ENCODE data around the gene FRMD4A. TPM values are rescaled to one million over a fixed set of nuclear protein-coding genes. Genes with fewer than 3 reads are reported as not detected.

FRMD4A gene
- total RNA-seq, 1 experiment from 2014 or later, result not detected

DNA sequence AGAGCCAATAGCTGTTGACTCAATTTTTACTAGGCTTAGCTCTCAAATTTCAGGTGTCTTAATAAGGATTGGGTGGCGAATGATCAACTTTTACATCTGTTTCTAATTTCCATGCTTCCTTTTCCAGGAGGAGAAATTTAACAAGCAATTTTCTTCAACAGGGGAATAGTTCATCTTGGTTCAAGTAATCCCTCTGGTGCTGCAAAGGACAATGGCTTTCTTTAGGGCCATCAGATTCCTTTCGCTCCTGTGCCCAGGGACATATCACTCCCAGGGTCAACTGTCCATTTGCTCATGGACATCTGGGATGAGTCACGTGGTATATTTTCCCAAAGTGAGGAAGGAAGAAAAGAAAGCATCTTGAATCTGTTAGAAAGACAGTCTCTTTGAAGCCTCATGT lies 313.3 kb downstream of the FRMD4A start:
- DNase-seq (ENCODE audit: low spot score), result no peak

DNA sequence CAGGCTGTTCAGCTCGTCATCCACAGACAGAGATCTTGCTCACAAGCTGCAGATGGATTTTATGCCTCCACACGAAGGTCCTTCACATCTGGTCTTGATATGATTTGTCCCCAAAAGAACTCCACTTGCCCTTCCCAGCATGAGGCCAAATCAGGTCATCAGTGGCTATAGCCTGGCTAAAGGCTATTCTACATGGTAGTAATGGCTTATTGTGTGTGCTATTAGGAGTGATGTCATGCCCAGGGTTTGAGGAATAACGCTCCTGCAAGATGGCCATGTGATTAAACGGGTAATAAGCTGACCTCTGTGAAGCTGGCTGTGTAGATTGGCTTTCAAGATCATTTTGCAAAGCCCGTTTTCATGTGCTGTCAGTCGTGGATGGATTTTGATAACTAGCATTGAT lies 313.8 kb downstream of the FRMD4A start:
- DNase-seq (ENCODE audit: low spot score), result no peak

DNA sequence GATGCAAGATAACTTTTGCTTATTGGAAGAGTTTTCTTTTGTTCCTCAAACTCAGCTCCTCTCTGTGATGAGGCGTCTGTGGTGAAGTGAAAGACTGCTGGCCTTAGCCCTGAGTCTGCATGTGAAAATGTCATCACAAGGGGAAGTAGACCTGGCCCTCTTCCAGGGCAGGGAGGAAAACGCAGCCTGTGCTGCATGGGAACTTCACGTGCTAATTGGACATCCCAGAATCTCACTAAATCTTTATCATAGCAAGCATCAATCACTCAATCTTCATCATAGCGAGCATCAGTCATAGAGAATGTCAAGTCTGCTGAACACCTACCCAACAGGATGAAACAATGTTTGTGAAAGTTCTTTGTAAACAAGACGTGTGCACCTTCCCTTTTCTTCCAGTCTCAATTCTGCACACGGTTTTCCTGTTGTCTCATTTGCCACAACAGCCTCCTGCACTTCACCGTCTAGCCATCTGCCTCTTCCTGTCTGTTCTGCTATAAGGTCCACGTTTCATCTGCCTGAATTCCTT lies 314.6 kb downstream of the FRMD4A start:
- no peak for DNase-seq (ENCODE audit: low spot score)

DNA sequence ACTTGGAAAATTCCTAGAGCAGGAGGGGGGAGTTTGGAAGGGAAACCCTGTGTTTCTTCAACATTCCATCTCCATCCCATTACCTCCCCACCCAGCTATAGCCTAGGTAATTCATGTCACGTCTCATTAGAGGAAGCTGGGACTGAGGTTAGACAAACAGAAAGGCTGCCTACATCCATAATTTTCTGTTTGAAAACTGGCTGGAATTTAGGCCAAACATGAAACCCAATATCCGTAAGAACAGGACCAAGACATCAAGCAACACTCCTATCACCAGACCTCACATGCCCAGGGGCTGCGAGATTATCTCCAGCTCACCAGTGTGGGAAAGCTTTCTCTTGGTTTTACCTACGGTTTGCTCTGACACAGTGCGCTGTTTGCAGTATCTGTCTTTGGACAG lies 316.3 kb downstream of the FRMD4A start:
- no peak for DNase-seq (ENCODE audit: low spot score)

DNA sequence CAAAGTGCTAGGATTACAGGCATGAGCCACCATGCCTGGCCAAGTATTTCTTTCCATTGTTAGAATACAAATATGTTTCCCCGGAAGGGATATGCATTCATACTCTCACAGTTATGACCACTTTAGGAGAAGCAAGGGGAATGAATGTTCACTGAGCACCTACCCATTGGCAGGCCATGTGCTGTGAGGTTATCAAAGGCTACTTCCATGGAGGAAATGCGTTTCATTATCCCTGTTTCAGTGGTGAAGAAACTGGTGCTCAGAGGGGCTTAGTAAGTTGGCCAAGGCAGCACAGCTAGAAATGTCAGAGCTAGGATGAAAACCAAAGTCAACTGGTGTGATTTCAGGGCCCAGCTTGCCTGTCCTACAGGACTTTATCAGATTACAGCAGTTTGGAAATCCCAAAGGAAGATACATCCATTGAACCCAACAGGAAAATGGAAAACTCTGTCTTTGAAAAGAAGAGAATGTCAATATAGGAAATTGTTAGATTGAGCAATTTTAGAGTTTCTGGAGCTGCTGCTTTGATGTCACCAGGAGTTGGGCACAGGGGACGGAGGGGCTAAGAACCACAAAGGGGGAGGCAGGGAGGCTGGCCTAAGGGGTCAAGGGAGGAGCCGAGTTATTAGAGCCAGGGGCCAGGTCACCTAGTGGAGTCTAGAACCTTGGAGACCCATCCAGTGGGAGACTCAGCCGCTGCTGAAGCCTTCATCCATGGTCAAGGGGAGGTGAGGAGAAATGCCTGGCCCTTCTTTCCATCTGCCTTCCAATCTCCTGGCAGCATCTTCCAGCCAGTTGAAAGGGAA lies 319.8 kb downstream of the FRMD4A start:
- DNase-seq (ENCODE audit: low spot score), result no peak

DNA sequence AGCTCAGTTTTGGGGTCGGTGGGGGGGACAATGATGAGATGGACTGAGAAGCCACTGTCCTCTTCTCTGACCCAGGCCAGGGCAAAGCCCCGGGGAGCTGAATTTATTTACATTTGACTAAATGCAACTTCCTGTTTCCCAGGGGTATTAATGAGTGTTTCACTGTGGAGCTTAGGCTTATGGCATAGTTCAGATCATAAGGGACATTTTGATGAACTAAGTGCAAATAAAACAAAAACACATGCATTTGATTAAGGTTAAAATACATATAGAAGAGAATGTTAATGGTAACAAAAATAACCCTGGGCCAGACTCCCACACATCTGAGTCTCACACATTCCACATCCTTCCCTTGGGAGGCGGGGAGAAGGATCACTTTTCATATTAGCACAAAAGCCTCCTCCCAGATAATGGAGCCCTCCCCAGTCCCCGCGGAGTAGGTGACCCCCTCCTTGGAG lies 320.6 kb downstream of the FRMD4A start:
- DNase-seq (ENCODE audit: low spot score), result no peak

DNA sequence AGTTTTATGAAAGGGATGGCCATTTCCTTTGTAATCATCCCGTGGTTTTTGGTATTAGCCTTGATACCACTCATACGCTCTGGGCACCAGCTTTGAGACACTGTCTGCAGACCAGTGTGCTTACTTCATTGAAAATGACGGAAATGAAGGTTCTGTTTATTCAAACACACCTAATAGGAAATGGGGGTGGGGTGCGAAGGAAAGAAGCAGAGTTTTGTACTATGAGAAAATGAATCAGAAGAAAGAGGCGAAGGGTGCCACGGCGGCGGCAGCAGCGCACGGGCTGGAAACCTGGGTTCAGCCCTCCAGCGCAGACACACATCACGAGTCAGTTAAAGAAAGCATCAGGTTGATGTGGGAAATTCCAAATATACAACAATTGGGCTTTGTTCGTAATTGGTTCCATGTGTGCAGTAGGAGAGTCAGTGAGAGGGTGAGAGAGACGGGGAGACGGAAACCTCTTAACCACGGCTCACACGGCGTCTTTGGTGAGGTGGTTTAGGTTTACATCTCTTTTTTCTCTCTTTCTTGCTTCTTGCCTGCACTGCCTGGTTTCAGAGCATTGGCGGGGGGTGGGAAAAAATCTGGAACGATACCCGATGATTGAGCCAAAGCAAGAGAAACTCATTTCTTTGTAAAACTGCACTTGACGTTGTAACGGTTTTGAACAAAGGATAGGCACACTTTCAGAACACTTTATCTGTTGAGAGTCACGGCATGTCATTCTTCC lies 321.2 kb downstream of the FRMD4A start:
- DNase-seq (ENCODE audit: low spot score), result no peak

DNA sequence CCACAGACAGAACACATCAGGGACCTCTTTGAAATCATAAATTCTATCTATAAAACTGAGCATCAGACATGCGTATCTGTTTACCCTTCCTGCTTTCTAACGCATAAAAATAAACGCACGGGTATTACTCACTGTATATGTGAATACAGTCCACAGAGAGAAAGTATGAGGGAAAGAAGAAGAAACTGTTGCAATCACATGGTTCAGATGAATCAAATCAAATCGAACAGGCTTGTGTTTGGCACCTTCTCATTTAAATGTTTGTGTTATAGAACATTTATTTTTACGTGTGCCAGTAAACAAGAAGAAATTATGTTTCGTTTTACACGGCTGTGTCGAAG lies 322.0 kb downstream of the FRMD4A start:
- no peak for DNase-seq (ENCODE audit: low spot score)

DNA sequence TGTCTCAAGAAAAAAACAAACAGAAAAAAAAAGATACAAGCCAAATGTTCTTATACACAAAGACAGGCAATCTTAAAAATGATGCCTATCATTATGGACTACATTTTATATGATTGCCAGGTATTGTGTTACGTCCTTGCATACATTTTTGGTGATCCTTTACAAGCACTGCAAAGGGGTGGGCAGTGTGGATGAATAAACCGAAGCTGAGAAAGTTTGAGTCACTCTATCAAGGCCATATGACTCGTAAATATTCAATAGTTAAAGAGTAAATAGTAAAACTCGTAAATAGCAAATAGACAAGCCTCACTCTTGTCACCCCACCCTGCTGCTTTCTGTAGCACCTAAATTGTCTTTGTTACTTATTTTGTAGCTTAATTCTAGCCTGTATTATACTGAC lies 326.2 kb downstream of the FRMD4A start:
- DNase-seq (ENCODE audit: low spot score), result no peak

DNA sequence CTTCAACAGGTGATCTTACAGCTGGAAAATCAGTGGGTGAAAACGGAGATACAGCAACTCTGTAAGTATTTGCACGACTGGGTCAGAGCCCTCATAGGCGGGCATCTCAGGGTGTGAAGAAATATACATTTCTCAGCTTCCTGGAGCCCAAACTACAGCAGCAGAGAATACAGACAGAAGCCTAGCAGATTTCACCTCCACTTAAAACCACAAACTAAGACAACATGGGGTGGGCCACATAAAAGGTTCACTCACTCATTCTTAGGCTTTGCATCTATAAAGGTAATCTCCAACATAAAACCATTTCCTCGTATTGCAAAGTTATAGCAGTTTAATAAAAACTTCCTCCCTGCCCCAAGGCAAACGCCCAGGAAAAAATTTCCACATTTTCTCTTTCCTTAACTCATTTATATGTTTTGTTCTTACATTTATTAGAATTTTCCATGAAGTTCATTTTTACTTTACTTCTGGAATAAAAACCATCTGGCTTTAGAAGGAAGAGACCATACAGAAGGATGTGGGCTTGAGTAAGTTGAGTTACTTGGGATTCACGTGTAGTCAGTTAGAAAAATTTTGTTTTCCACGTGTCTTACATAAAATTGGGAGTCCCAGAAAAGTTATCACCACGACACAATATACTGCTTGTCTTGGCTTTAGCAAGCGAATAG lies 327.1 kb downstream of the FRMD4A start:
- no peak for DNase-seq (ENCODE audit: low spot score)

DNA sequence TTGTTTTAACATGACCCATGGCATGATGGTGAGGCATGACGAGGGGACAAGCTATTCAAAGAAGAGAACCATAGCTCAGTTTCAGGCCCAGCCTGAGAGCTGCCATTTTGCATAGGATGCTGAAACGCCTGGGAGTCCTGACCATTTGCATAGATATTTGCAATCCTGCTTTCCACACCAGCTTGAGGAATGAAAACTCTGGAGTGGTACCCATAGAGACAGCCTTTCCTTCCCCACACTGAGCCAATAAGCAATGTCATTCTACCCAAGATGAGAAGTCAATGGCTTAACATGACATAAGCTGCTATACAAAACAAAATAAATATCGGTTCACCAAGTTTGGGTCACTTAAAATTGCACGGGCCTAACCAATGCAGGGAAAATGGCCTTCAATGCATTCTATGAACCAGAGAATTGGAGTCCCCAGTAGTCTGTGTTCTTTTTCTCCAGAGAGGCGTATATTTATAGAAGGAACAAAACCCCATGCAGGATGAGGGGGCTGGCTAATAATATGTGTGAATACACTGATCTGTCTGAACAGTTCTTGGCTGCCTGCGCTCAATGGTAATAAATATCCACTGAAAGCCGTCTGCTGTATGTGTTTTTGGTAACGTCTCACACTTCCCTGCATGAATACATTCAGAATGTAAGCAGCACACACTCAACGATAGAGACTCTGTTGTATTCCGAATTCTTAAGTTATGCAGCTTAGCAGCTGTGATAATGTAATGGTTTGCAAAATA lies 329.3 kb downstream of the FRMD4A start:
- DNase-seq (ENCODE audit: low spot score), result no peak

DNA sequence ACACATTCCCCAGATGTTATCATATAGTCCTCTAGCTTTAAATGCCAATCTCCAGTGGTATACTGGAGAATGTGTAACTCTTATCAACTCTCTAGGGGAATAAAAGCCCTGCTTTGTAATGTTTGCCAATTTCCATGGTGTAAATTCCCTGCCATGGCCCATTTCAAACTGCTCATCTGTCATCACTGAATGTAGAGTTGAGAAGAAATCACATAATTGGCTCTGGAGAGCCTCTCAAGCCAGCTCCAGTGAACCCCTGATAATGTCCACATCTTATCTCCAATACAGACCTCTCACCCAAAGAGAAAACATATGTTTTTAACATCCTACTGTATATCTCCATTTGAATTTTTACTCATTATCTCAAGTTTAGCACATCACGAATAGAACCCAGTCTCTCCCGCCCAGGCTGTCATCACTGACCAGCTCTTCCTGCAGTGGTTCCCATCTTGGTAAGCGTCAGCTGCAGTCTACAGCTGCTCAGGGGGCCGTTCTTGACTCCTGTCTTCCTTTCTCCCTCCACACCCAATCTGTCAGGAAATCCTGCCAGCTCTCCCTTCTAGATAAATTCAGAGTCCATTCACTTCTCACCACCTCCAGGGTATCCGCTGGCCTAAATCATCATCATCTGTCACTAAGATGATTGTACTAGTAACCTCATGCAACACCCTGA lies 332.4 kb downstream of the FRMD4A start:
- no peak for DNase-seq (ENCODE audit: low spot score)

DNA sequence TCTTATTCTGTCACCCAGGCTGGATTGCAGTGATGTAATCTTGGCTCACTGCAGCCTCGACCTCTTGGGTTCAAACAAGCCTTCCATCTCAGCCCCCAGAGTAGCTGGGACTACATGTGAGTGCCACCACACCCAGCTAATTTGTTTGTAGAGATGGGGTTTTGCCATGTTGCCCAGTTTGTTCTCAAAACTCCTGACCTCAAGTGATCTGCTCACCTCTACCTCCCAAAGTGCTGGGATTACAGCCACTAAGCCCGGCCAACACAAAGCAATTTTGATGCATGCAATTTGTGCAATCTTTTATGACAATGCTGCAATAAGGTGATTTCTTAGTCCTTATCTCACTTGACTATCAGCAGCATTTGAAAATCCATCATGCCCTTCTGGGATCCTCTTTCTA lies 333.1 kb downstream of the FRMD4A start:
- DNase-seq (ENCODE audit: low spot score), result no peak

DNA sequence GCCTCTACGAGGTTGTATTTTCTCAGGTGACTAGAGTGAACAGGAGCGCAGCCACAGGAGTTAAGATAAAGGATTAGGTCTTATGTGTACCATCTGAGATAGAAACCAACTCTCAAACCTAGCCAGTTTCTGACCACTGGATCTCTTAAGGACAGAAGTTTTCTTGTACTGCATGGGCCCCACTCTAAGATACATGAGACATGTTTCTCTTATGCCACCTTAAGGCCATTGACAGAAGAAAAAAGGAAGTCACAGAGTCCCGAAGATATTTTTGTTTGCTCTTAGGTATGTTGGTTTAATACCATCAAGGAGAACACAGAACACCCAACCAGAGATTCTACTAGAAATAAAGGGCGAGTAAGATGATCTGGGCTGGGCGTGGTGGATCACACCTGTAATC lies 335.8 kb downstream of the FRMD4A start:
- no peak for DNase-seq (ENCODE audit: low spot score)

DNA sequence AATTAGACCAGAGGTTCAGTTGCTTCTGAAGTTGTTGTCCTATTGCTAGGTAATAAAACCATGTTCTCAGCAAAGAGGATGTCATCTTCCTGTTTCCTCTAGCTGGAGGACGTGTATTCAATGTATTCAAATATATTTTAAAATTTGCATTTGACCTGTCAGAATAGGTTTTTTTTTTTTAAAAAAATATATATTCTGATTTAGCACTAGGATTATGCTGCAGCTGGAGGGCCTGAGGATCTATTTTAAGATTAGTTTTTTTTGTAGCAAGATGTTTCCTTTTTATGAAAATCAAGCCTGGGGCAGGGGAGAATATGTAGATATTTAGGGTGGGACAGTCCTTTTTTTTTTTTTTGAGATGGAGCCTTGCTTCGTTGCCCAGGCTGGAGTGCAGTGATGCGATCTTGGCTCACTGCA lies 337.0 kb downstream of the FRMD4A start:
- DNase-seq (ENCODE audit: low spot score), result no peak

DNA sequence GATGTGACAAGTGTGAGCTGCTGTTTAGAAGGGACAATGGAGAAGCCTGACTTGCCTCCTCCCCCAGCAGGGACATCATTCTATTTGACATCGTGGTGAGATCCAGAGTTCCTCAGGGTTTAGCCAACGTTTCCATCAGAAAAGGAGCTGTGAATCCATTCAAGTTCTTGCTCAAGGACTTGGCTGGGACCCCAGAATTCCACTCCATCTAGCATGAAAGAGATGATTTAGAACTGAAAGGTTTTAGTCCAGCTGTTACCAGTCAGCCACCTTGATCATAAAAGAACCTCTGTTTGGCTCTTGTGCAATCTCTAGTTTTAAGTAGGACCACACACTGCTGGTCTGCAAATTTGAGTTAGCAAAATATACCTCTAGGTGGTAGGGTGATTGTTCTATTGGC lies 337.6 kb downstream of the FRMD4A start:
- DNase-seq (ENCODE audit: low spot score), result no peak

DNA sequence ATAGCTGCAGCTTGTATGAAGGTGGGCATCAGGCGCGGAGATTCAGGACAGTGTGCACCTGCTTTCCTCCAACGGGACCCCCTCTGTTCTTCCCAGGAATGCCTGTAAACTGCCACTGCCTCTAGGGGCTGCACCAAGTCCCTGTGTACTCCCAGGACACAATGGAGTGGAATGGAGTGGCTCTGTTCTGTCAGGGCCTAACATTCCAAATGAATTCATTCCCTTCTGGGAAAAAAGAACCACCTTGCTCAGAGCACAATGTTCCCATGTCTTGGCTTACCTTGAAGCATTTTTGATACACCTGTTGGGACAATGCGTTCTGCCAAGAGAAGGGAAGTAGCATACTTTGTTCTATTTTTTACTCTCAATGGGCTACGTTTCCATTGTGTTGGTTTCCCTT lies 339.4 kb downstream of the FRMD4A start:
- DNase-seq (ENCODE audit: low spot score), result no peak

DNA sequence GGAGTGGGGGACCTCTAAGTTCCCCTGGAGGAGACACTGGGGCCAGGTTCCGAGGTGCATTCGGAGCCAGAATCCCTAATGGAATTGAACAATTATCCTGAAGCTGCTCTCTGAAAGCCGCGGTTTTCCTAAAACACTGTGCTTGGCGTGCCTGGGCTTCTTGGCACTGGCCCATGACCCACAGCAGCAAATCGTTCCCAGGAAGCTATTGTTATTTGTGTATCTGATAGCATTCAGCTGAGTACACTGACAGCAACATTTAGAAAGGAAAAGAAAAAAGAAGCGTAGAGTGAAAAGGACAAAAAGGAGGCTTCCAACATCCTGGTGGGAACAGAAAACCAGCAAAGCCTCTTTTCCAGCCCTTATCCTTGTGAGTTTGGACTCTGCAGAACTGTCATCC lies 339.8 kb downstream of the FRMD4A start:
- DNase-seq (ENCODE audit: low spot score), result no peak

DNA sequence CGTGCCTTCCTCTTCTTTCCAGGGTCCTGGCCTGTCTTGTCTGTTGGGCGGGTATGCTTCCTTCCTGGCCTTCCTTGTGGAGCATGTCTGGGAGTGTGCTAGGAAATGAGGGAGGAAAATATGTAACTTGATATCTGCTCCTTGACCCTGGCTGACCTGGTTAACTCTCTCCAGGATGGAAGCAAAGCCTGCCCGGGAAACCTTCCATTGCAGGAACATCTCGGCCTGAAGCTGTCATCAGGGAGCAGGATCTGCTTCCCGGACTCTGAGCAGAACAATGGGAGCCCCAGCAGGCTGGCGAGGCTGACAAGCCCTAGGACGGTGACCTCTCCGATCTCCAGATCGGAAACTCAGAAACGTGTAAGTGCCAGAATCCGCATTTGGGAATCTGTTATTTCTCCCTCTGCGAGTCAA lies 340.3 kb downstream of the FRMD4A start:
- DNase-seq (ENCODE audit: low spot score), result no peak

DNA sequence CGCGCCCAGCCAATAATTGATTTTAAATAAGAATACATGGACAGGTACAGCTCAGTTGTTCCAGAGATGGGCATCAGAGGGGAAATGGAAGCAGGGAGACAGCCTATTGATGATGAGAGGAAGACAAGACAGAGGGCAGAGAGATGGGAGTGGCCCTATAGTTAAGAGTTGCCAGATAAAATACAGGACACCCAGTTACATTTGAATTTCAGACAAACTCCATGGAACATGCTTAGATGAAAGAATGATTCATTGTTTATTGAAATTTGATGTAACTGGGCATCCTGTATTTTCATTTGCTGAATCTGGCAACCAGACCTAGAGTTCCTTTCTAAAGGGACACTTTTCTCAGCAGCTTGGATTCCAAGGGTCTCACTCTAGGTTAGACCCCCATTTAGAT lies 341.1 kb downstream of the FRMD4A start:
- no peak for DNase-seq (ENCODE audit: low spot score)

DNA sequence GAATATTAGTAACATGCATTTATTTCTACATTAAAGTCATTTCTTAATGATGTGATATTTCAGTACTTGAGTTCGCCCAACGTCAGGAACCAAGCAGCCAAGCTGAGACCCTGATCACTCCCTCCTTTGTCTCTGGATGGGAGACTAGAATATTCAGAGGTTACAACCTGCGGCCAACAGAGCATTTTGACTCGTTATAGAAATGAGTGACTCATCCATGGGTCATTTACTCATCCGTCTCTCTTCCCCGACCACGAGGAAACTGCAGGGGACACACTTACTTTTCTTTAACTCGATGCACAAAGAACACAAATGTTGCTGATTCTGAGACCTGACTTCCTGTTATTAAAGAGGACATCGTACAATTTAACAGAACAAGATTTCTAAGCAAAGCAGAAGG lies 343.3 kb downstream of the FRMD4A start:
- no peak for DNase-seq (ENCODE audit: low spot score)

Measured in HT-29 (cell line).